K562 (cell line): Measurements from ENCODE around the gene COL4A4. TPM values are rescaled to one million over a fixed set of nuclear protein-coding genes. Genes with fewer than 3 reads are reported as not detected.

Experiments
- SMC3 ChIP-seq: conservative IDR thresholded peaks from 2 replicates; pipeline ENCODE4 v1.6.1; 2011; ENCODE audit warnings: low read depth, low read length, improper control_type of control experiment; ENCODE audit not compliant: insufficient read depth
- polyA plus RNA-seq, 8 experiments: library from polyadenylated mRNA; depleted of rRNA in 4 of 8; stranded (reverse) in 5 of 8; unstranded in 3 of 8; fragments of >200 nt; fragmentation: Nextera tagmentation in 2 of 8; fragmentation: Illumina TruSeq in 1 of 8; extraction: Ambion mirVana in 2 of 8; extraction: Trizol in 1 of 8; gene quantifications; 2 replicates each; pipeline versions ENCODE4 v1.2.1 to v1.2.3, GENCODE V29; 2011 to 2014; ENCODE audit warnings: inconsistent platforms in 1 of 8, missing spikeins in 1 of 8
- total RNA-seq, 7 experiments: library from RNA; depleted of rRNA in 6 of 7; stranded (reverse); fragments of >200 nt in 6 of 7; fragmentation: Illumina TruSeq in 2 of 7; extraction: Trizol in 2 of 7; gene quantifications; 2 replicates each; pipeline versions ENCODE4 v1.2.1 to v1.2.3, GENCODE V29; 2011 to 2021; ENCODE audit warnings: low replicate concordance in 1 of 7
- TF ChIP-seq, protein P1 (sequence below), 2 experiments: fragments of 450-650 bp; formaldehyde crosslinking in 1 of 2; IDR thresholded peaks; 2 replicates each; pipeline versions ENCODE4 v1.4.0 to v1.6.1; 2014 to 2020; ENCODE audit warnings: mild to moderate bottlenecking in 2 of 2, borderline replicate concordance in 1 of 2, low read depth in 1 of 2
- TF ChIP-seq, protein P2 (sequence below): IDR thresholded peaks from 2 replicates; pipeline ENCODE4 v1.6.1; 2011; ENCODE audit not compliant: insufficient read length; ENCODE audit errors: extremely low read depth

COL4A4 gene
- total and polyA plus RNA-seq, 9 of the 15 experiments (the other 6 are each of a cell fraction or from before 2014, with no cell fraction given), result under 0.01 to 0.01 TPM; not detected in 7

- TF ChIP-seq, protein P1, sequence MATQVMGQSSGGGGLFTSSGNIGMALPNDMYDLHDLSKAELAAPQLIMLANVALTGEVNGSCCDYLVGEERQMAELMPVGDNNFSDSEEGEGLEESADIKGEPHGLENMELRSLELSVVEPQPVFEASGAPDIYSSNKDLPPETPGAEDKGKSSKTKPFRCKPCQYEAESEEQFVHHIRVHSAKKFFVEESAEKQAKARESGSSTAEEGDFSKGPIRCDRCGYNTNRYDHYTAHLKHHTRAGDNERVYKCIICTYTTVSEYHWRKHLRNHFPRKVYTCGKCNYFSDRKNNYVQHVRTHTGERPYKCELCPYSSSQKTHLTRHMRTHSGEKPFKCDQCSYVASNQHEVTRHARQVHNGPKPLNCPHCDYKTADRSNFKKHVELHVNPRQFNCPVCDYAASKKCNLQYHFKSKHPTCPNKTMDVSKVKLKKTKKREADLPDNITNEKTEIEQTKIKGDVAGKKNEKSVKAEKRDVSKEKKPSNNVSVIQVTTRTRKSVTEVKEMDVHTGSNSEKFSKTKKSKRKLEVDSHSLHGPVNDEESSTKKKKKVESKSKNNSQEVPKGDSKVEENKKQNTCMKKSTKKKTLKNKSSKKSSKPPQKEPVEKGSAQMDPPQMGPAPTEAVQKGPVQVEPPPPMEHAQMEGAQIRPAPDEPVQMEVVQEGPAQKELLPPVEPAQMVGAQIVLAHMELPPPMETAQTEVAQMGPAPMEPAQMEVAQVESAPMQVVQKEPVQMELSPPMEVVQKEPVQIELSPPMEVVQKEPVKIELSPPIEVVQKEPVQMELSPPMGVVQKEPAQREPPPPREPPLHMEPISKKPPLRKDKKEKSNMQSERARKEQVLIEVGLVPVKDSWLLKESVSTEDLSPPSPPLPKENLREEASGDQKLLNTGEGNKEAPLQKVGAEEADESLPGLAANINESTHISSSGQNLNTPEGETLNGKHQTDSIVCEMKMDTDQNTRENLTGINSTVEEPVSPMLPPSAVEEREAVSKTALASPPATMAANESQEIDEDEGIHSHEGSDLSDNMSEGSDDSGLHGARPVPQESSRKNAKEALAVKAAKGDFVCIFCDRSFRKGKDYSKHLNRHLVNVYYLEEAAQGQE (IDR thresholded peaks at IDR 0.05; ENCODE audit: borderline replicate concordance), result peak; percentile 58
- TF ChIP-seq, protein P1 (CRISPR knock-in tag; IDR thresholded peaks at IDR 0.05; ENCODE audit: low read depth), result no peak
- TF ChIP-seq, protein P2, sequence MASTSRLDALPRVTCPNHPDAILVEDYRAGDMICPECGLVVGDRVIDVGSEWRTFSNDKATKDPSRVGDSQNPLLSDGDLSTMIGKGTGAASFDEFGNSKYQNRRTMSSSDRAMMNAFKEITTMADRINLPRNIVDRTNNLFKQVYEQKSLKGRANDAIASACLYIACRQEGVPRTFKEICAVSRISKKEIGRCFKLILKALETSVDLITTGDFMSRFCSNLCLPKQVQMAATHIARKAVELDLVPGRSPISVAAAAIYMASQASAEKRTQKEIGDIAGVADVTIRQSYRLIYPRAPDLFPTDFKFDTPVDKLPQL, result no peak
- TF ChIP-seq SMC3, result peak; percentile 45
Measured at GRCh38 chr2:226984750-226985582, 179.0 kb downstream of the COL4A4 start (continued).
